ENCODE data around the gene GBP3.

The GBP3 gene

GRCh38 chr1:88973520-88974137 lies 49.0 kb downstream of the GBP3 start:
- DNase-seq = no peak

GRCh38 chr1:88961647-88962275 lies 60.9 kb downstream of the GBP3 start:
- no peak for DNase-seq

- no peak for DNase-seq
Measured at GRCh38 chr1:88961081-88961480, 61.6 kb downstream of the GBP3 start.
